Effector CD8-positive, alpha-beta T cell (primary cell): Measurements from ENCODE around the gene TTBK1.

Experiments used
- DNase-seq: peaks from one replicate; lab custom pipeline; 2025; lab: John Stamatoyannopoulos, UW

TTBK1 gene

DNA sequence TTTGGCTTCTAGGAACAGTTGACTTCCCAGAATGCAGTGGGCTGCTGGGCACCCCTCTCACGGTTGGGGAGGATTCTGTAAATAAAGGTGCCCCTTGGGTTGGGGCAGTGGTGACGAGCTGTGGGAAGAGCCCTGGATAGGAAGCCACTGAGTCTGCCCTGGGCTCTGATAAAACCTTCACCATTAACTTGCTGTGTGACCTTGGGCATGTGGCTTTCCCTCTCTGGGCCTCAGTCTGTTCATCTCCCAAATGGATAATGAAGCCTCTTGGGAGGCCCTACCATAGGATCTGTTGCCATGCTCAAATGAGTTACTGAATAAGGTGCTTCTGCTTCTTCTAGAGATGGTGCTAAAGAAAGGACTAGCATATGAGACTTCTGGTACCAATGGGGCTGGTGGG lies 61.6 kb downstream of the TTBK1 start:
- no peak for DNase-seq

DNA sequence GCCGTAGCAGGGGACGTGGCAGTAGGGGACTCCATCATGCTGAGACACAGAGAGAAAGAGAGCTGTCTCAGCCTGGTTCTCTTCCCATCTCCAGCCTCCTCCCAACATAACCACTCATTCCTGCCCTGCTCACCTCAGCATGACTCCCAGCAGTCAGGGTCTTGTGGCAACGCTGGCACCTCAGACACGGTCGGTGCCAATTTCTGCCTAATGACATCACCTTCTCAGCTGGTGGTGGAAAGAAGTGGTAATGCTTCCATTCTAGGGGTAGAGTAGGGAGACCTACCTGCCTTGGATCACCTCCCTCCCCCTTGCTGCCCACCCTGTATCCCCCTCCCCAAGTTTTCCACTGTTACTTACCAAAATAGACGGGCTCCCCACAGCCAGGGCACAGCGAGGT lies 62.8 kb downstream of the TTBK1 start:
- no peak for DNase-seq

DNA sequence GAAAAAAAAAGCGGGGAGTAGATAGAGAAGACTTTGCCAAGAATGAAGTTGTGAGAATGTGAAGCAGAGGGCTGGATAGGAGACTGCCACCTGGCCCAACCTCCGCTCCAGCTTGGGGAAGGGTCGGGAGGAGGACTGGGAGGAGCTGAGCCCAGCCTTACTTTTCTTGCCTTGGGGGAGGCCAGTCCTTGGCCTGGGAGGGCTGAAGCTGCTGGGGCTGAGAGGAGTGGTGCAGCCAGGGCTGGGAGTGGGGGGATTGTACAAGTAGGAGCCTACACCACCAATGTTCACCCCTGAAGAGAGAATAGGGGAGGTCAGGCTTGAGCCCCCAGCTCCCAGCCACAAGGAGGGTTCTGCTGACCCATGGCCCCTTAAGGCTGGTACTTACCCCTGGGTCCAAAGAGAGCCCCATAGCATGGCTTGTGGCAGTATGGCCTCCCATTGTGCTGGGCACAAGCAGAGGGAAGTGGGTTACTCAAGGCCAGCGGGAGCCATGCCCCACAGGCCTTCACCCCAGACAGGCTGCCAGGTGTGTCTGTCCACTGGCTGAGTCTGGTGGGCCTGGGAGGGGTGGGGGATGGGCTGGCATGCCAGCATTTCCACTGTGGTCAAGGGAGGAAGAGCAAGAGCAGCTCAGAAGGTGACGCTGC lies 64.3 kb downstream of the TTBK1 start:
- no peak for DNase-seq

DNA sequence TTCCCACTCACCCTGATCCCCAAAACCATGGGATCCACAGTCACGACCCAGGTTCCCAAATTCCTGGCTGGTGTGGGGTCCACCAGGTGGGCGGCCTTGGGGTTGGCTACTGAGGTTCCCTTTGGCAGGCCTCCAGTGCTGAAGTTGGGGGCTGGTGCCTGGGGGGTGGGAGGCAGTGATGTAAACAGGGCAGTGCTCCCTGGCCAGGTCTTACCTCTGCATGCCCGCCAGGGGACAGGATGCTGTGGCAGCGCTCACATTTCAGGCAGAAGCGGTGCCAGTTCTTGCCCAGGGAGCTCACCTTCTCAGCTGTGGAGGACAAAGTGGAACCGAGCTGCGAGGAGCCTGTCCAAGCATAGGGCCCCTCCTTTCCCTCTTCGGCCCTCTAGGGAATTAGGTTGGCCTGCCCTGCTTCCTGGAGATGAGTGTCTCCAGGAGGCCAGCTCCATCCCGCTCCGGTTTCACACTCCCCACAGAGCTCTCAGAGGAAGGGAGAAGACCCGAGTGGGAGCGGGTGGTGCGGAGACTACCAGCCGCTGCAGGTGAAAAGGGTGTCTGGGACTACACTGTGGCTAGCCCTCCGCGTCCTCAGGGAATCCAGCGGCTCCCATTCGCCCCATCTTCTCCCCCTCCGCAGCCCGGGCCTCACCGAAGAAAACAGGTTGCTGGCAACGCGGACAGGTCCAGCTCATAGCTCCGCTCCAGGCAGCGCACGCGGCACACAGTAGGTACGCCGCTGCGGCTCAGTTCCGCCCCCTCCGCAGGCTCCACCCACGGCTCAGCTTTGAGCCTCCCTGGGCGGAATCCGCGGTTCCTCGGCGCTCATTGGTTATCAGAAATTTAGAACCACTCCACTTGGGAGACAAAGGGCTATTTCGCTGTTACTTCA lies 65.1 kb downstream of the TTBK1 start, which contains the start of gene CRIP3:
Gene CRIP3, minus strand, starts transcription at position 726 of the 889 bp plus-strand sequence. Its CDS starts 34 bp downstream, at position 692.
- peak; percentile 12 for DNase-seq

DNA sequence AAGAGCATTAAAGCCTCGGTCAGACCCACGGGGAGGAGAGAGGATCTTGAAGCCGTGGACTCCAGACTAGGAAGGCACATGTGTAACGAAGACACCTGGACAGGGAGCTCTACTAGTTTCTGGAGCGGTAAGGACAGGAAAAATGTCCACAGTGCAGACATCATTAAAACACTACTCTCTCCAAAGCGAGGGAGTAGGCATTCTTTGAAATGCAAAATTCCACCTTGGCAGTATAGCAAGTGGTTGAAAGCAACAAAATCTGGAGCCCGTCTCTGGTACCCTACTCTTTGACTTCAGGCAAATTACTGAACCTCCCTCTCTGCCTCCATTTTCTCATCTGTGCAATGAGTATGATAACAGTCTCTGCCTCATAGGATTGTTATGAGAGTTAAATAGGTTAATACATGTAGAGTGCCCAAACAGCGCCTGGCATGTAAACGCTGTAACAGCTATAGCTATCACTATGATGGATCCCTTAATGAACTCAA lies 65.8 kb downstream of the TTBK1 start:
- DNase-seq, result no peak

DNA sequence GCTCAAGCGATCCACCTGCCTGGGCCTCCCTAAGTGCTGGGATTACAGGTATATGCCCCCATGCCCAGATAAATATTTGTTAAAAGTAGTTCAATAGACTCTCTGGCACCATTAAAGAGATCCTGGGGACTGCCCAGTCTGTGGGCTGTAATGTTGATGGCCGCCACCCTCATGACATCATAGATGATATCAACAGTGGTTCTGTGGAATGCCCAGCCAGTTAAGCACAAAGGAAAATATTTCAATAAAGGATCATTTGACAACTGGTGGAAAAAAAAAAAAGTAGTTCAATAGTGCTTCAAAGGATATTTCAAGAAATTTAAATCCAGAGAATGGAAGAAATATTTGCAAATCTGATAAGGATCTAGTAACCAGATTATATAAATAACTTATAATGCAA lies 66.9 kb downstream of the TTBK1 start:
- no peak for DNase-seq

DNA sequence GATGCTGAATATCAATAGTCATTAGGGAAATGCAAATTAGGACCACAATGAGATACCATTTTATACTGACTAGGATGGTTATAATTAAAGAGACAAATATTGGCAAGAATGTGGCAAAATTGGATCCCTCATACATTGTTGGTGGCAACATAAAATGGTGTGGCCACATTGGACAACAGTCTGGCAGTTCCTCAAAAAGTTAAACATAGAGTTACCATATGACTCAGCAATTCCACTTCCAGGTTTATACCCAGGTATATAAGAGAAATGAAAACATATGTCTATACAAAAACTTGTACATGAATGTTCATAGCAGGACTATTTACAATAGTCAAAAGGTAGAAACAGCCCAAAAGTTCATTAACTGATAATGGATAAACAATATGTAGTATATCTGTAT lies 67.3 kb downstream of the TTBK1 start:
- no peak for DNase-seq

DNA sequence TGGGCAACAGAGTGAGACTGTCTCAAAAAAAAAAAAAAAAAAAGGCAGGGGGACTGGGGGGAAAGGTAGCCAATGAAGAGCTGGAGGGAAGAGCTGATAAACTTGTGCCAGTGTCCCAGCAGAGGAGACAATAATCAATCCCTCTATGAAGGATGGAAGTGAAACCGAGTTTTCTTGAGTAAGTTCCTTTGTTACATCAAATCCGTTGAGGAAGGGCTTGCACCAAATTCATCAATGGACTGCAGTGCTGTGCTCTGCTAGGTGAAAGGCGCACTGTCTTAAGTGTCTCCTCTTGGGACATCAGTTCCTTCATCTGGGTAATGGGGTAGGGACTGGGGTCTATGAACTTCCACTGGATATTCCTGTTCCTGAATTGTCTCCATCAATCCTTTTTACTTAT lies 68.4 kb downstream of the TTBK1 start:
- no peak for DNase-seq

DNA sequence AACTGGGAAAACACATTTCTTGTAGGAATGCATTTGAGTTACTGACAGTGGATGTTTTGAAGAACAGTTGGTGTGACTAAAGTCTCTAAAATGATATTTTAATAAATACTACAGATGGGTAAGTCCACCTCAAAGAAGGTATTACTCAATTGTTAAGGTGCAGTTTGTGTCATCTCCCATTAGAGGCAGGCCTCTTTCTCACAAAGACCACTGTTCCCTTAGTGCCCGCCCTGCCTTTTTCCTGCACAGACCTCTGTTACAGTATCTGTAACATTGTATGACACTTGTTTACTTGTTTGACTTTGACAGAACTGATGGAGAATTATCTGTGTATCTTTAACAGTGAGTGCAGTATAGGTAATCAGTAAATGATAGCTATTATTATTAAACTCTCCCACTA lies 70.5 kb downstream of the TTBK1 start:
- no peak for DNase-seq

DNA sequence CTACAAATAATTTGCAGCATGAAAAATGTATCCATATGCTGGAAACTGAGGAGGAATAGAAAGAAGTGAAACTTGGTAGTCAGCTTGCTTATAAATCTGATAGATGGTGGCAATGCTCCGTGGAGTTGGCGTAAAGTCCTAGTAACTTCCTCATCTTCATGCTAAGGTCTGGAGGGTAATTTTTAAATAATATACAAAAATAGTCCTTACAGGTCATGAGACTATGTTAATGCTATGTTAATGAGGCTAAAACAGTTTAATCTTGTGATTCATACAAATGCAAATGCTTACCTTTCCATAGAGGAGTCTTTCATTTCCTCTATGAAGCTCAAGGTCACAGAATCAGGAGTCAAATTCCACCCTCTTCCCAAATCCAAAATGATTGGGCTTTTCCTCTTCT lies 74.7 kb downstream of the TTBK1 start:
- no peak for DNase-seq

DNA sequence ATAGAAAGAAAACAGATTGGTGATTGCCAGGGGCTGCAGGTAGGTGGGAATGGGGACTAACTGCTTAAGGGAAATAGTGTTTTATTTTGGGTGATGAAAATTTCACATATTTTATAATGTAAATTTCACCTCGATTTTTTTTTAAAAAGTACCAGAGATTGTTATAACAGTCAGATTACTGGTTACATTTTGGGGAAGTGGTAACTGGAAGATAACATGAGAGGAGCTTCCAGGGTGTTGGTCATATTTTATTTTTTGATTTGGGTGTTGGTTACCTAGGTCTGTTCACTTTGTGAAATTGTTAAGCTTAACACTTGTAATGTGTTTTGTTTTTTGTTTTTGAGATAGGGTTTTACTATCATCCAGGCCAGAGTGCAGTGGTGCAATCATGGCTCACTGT lies 82.6 kb downstream of the TTBK1 start:
- no peak for DNase-seq

DNA sequence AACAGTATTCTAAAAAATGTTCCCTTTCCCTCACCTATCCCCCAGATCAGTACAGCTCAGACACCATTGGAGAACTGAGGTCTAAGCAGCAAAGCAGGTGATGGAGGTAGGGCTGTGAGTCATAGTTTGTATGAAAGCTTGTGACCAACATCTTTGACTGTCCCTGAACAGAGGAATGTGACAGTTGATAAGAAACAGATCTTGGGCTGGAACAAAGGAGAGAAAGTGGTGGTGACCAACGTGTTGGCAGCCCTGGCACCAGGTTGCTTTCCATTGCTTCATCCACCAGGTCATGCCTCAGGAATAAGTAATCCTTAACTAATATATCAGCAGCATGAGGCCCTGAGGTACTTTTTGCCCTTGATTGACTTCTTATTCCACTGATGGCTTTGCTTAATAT lies 85.2 kb downstream of the TTBK1 start:
- no peak for DNase-seq

DNA sequence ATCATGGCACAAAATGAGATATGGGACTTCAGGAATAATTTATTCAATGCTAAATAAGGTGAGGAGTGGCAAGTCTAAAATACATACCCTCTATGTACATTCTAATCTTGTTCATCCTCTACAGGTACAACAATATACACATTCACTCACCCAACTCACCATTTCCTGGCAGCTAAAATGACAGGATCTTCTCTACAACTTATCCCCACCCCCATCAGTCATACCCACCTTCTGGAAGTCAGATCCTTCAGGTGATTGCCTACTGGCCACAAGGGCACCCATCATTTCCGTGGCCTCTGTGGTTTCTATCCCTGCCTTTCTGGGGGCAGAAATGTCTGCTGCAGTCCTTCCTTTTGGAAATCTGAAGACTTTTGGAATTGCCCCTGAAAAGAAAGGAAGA lies 88.2 kb downstream of the TTBK1 start:
- no peak for DNase-seq

DNA sequence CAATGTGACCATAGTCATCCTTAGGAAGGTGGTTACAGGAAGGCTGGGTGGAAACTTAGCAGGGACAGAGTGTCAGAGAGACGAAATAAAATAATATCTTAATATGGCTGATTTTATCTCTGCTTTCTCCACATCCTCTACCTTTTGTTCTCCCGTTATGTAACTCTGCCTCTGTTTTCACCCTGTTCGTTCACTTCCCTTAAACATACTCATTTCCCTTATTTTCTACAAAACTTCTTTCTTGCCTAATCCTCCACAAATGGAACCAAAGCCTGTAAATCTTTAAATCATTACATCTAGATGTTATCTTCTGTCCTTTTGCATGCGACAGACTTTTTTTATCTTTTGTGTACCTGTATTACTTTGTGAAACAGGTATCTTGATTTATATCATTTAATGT lies 88.6 kb downstream of the TTBK1 start:
- no peak for DNase-seq

DNA sequence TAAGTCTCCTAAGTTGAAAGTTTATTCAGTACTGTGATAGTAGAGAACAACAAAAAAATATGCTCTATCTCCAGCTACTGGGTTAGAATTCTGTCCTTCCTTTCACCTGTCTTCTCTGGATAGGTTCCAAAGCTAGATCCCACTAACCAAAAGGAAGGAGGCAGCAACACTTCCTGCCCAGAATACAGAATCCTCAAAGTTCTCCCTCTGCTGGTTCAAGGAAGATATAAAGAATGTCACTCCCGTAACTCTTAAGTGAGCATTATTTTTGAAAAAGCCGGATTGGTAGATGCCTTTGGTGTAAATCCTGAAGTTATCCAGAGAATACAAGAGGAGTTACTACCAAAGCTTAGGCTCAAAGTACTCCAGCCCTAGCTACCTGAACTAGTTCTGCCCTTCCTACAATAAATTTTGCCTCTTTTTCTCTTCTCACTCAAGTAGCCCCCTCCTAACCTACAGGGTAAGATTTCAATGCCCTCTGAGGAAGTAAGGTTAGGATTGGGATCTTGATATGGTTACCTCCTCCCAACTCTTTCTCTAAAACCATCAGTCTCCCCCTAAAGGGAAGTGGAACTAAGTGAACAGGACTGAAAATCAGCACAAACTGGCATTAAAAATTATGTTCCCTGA lies 91.3 kb downstream of the TTBK1 start:
- DNase-seq, result no peak

DNA sequence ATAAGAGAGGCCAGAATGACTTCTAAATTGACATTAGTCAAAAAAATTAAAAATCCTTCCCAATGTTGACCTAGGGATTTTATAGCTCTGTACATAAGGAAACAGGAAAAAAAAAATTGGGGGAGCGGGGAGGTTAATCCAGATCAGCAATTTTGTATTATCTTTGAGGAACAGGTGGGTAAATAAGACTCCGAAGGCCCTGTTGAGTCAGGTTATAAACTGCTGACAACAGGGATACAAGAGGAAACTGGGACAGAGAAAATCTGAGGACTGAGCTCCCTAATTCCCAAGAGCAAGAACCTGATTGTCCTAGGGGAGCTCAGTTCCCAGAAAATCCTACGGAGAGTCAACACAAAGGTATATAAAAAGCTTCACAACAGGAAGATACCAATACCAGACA lies 92.2 kb downstream of the TTBK1 start:
- DNase-seq, result no peak

DNA sequence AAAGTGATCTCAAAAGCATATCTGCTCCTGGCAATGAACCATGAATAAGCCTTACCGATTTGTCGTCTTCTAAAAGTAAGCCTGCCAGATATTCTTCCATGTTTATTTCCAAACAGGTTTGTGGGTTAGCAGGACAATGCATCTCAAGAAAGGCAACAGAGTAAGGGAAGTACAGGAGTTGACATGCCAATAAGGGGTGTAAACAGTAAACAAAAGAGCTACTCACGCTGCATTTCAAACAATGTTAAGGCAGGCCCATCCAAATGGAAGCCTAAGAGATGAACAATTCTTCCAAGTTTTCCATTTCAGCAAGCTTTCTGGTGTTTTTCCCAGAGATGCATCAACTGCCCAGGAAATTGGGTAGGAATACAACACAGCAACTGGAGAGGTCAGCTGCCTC lies 93.1 kb downstream of the TTBK1 start:
- DNase-seq, result no peak
